Stimulated activated CD4-positive, alpha-beta T cell treated with anti-CD3 and anti-CD28 coated beads, Interleukin-4, amount 100 ng/mL, for 48 hours (primary cell): ENCODE results near the gene DNAJB12.
"Not testable (repeated sequence)": the region's sequence is repeated elsewhere in the genome, so short reads cannot be mapped to it uniquely, and the experiment has no call there.

Source experiments
- DNase-seq, 2 donors: peaks; one replicate each; pipeline ENCODE4 v3.0.0-alpha.2; 2020; ENCODE audit warnings: low read depth in 2 of 2

Gene DNAJB12

GRCh38 chr10:72354356-72355213 lies at the start of gene DNAJB12:
TSS of gene DNAJB12 (minus strand) at chr10:72354919. CDS start at chr10:72354897, 22 bp downstream.
- peak; percentile 81 to 84 for DNase-seq

- not testable (repeated sequence) for DNase-seq
Observed at GRCh38 chr10:72395581-72395980, 40.9 kb upstream of the DNAJB12 start.

GRCh38 chr10:72392571-72392970 lies 37.9 kb upstream of the DNAJB12 start:
- DNase-seq = no peak

- no peak for DNase-seq
Observed at GRCh38 chr10:72390764-72391163, 36.0 kb upstream of the DNAJB12 start.

GRCh38 chr10:72389716-72390115 lies 35.0 kb upstream of the DNAJB12 start:
- no peak for DNase-seq

GRCh38 chr10:72389014-72389413 lies 34.3 kb upstream of the DNAJB12 start:
- DNase-seq = no peak

- DNase-seq = no peak
Observed at GRCh38 chr10:72388062-72388461, 33.3 kb upstream of the DNAJB12 start.

- no peak for DNase-seq
Observed at GRCh38 chr10:72386916-72387586, 32.3 kb upstream of the DNAJB12 start.

- no peak for DNase-seq
Observed at GRCh38 chr10:72385724-72386123, 31.0 kb upstream of the DNAJB12 start.

- DNase-seq = not testable (repeated sequence)
Observed at GRCh38 chr10:72384982-72385381, 30.3 kb upstream of the DNAJB12 start.

GRCh38 chr10:72379776-72380175 lies 25.1 kb upstream of the DNAJB12 start:
- DNase-seq = no peak

GRCh38 chr10:72379062-72379461 lies 24.3 kb upstream of the DNAJB12 start:
- DNase-seq = no peak

GRCh38 chr10:72375585-72375984 lies 20.9 kb upstream of the DNAJB12 start:
- no peak for DNase-seq

GRCh38 chr10:72375173-72375572 lies 20.5 kb upstream of the DNAJB12 start:
- no peak for DNase-seq

- DNase-seq = no peak
Observed at GRCh38 chr10:72370201-72370722, 15.5 kb upstream of the DNAJB12 start.

- no peak for DNase-seq
Observed at GRCh38 chr10:72367301-72367960, 12.7 kb upstream of the DNAJB12 start.

GRCh38 chr10:72365106-72365895 lies 10.6 kb upstream of the DNAJB12 start:
- DNase-seq = no peak

- DNase-seq = peak; percentile 79
Observed at GRCh38 chr10:72364239-72364777, 9.6 kb upstream of the DNAJB12 start.

GRCh38 chr10:72356987-72357386 lies 2.3 kb upstream of the DNAJB12 start:
- DNase-seq = no peak

GRCh38 chr10:72356115-72356514 lies 1.4 kb upstream of the DNAJB12 start:
- no peak for DNase-seq

- no peak for DNase-seq
Observed at GRCh38 chr10:72355214-72355555, 466 bp upstream of the DNAJB12 start.
